Activated CD4-positive, CD25-positive, alpha-beta regulatory T cell treated with anti-CD3 and anti-CD28 coated beads, Interleukin-2, amount 50 U/mL, for 72 hours (primary cell): Measurements from ENCODE around the gene SCMH1.

ENCODE experiments used
- DNase-seq: peaks from one replicate; pipeline ENCODE4 v3.0.0; 2021

The SCMH1 gene

GRCh38 chr1:41021526-41022308 is 220.4 kb downstream of the SCMH1 start, which contains the start of gene SLFNL1:
SLFNL1 (minus strand) TSS chr1:41021725; CDS start chr1:41020660, 1,065 bp downstream.
- no peak for DNase-seq

GRCh38 chr1:41020654-41021053 is 221.5 kb downstream of the SCMH1 start:
- no peak for DNase-seq

GRCh38 chr1:41020109-41020576 is 222.0 kb downstream of the SCMH1 start:
- no peak for DNase-seq

- no peak for DNase-seq
Observed at GRCh38 chr1:41019353-41019745, 222.8 kb downstream of the SCMH1 start.

GRCh38 chr1:41018018-41018410 is 224.1 kb downstream of the SCMH1 start:
- no peak for DNase-seq

GRCh38 chr1:41017141-41018017 is 224.7 kb downstream of the SCMH1 start:
- DNase-seq, result no peak

- no peak for DNase-seq
Observed at GRCh38 chr1:41015897-41016470, 226.1 kb downstream of the SCMH1 start.

- no peak for DNase-seq
Observed at GRCh38 chr1:41015281-41015896, 226.7 kb downstream of the SCMH1 start.

- no peak for DNase-seq
Observed at GRCh38 chr1:41014871-41015270, 227.2 kb downstream of the SCMH1 start.

GRCh38 chr1:41013796-41014195 is 228.3 kb downstream of the SCMH1 start:
- no peak for DNase-seq

- DNase-seq, result no peak
Observed at GRCh38 chr1:41013024-41013423, 229.1 kb downstream of the SCMH1 start.

- DNase-seq, result no peak
Observed at GRCh38 chr1:41010345-41010744, 231.8 kb downstream of the SCMH1 start.

- DNase-seq, result no peak
Observed at GRCh38 chr1:41009466-41009865, 232.6 kb downstream of the SCMH1 start.

- no peak for DNase-seq
Observed at GRCh38 chr1:41006942-41007865, 234.9 kb downstream of the SCMH1 start.

GRCh38 chr1:41005876-41006275 is 236.2 kb downstream of the SCMH1 start:
- no peak for DNase-seq

- DNase-seq, result peak; percentile 62
Observed at GRCh38 chr1:41003640-41004220, 238.4 kb downstream of the SCMH1 start.

- no peak for DNase-seq
Observed at GRCh38 chr1:41003127-41003639, 238.9 kb downstream of the SCMH1 start.

- no peak for DNase-seq
Observed at GRCh38 chr1:40998668-40999067, 243.4 kb downstream of the SCMH1 start.

- no peak for DNase-seq
Observed at GRCh38 chr1:40997096-40997495, 245.0 kb downstream of the SCMH1 start.

- no peak for DNase-seq
Observed at GRCh38 chr1:40989066-40989465, 253.0 kb downstream of the SCMH1 start.

- DNase-seq, result no peak
Observed at GRCh38 chr1:40988280-40988679, 253.8 kb downstream of the SCMH1 start.
